A673 (cell line): ENCODE results near the gene OMP. TPM values are rescaled to one million over a fixed set of nuclear protein-coding genes. Genes with fewer than 3 reads are reported as not detected.

ENCODE experiments used
- BruUV-seq: library from RNA; stranded (reverse); fragments of 400-500 nt; replicated peaks from 2 replicates; lab custom pipeline; 2021; lab: Mats Ljungman, UMichigan
- CTCF ChIA-PET: fragments of 300-600 bp; sonication (Branson Sonifier 250); formaldehyde crosslinking; loops from one replicate; lab custom pipeline; 2022; ENCODE audit warnings: antibody characterized with exemption; lab: Charles Lee
- POLR2A ChIA-PET: fragments of 300-600 bp; sonication (Branson Sonifier 250); formaldehyde crosslinking; loops from one replicate; lab custom pipeline; 2022; ENCODE audit warnings: antibody characterized with exemption; ENCODE audit not compliant: low non-redundant PET; lab: Charles Lee
- DNase-seq: peaks from one replicate; pipeline ENCODE4 v3.0.0-alpha.2; 2015; ENCODE audit warnings: low spot score
- H3K27ac ChIP-seq: fragments of 200-600 bp; sonication (generic); 2 replicates; pipeline ENCODE4 v1.5.1; 2016; ENCODE audit warnings: mixed run types, low read depth, mild to moderate bottlenecking, mixed read lengths, antibody characterized with exemption, low read length; ENCODE audit not compliant: poor library complexity, severe bottlenecking
- H3K27me3 ChIP-seq: fragments of 200-600 bp; sonication (generic); replicated peaks from 2 replicates; pipeline ENCODE4 v1.6.1; 2017; ENCODE audit warnings: mixed run types, low read depth, mild to moderate bottlenecking, mixed read lengths, antibody characterized with exemption, low read length; ENCODE audit not compliant: insufficient read depth, poor library complexity
- H3K36me3 ChIP-seq: fragments of 200-600 bp; sonication (generic); 2 replicates; pipeline ENCODE4 v1.6.1; 2016; ENCODE audit warnings: mixed run types, mild to moderate bottlenecking, mixed read lengths, antibody characterized with exemption, low read length; ENCODE audit not compliant: insufficient read depth, poor library complexity, severe bottlenecking
- H3K4me1 ChIP-seq: fragments of 200-600 bp; sonication (generic); 2 replicates; pipeline ENCODE4 v1.6.1; 2017; ENCODE audit warnings: mixed run types, mild to moderate bottlenecking, mixed read lengths, antibody characterized with exemption, low read length; ENCODE audit not compliant: insufficient read depth, poor library complexity, severe bottlenecking
- H3K4me3 ChIP-seq: fragments of 200-600 bp; sonication (generic); 2 replicates; pipeline ENCODE4 v1.5.1; 2016; ENCODE audit warnings: low read depth, mixed run types, mild to moderate bottlenecking, mixed read lengths, low read length; ENCODE audit not compliant: poor library complexity, severe bottlenecking
- H3K9me3 ChIP-seq: fragments of 200-600 bp; sonication (generic); 2 replicates; pipeline ENCODE4 v1.6.1; 2016; ENCODE audit warnings: mixed run types, low read depth, mild to moderate bottlenecking, mixed read lengths, antibody characterized with exemption, low read length; ENCODE audit not compliant: poor library complexity, severe bottlenecking
- EZH2 ChIP-seq: fragments of 200-600 bp; sonication (generic); IDR thresholded peaks from 2 replicates; pipeline ENCODE4 v1.6.1; 2017; ENCODE audit warnings: borderline replicate concordance, low read depth, mild to moderate bottlenecking, mixed read lengths, antibody characterized with exemption, low read length; ENCODE audit not compliant: poor library complexity, severe bottlenecking
- intact Hi-C: fragments of 100-400 bp; cut with micrococcal nuclease; formaldehyde crosslinking; loops from one replicate; pipeline ENCODE4 v1.10.0; 2022; ENCODE audit not compliant: unreplicated experiment
- total RNA-seq: library from RNA; stranded (reverse); gene quantifications from 2 replicates; pipeline ENCODE4 v1.2.3, GENCODE V29; 2021
- TF ChIP-seq, protein P1 (sequence below): fragments of 300-800, 200-600 bp; sonication (generic); conservative IDR thresholded peaks from 2 replicates; pipeline ENCODE4 v1.5.1; 2017; ENCODE audit warnings: low read depth, mild to moderate bottlenecking, antibody characterized with exemption, low read length, moderate library complexity, mixed read lengths

The OMP gene
- total RNA-seq, 1 experiment from 2014 or later = not detected

GRCh38 chr11:77074205-77074604, 28.4 kb upstream of the OMP start:
- no peaks in the 10 kb centered on the region for H3K4me1 ChIP-seq
- no peaks in the 10 kb centered on the region for H3K27me3 ChIP-seq
- no peaks in the 10 kb centered on the region for H3K36me3 ChIP-seq
- POLR2A ChIA-PET = no interaction called here
- H3K4me3 ChIP-seq = no peak overlapping the region
- CTCF ChIA-PET = no interaction called here
- no peak for TF ChIP-seq EZH2
- TF ChIP-seq, protein P1, sequence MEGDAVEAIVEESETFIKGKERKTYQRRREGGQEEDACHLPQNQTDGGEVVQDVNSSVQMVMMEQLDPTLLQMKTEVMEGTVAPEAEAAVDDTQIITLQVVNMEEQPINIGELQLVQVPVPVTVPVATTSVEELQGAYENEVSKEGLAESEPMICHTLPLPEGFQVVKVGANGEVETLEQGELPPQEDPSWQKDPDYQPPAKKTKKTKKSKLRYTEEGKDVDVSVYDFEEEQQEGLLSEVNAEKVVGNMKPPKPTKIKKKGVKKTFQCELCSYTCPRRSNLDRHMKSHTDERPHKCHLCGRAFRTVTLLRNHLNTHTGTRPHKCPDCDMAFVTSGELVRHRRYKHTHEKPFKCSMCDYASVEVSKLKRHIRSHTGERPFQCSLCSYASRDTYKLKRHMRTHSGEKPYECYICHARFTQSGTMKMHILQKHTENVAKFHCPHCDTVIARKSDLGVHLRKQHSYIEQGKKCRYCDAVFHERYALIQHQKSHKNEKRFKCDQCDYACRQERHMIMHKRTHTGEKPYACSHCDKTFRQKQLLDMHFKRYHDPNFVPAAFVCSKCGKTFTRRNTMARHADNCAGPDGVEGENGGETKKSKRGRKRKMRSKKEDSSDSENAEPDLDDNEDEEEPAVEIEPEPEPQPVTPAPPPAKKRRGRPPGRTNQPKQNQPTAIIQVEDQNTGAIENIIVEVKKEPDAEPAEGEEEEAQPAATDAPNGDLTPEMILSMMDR = no peak
- no TSS peak for BruUV-seq
- H3K27ac ChIP-seq = no peak overlapping the region
- no peaks in the 10 kb centered on the region for H3K9me3 ChIP-seq
- intact Hi-C loops = no loop called here
- no peak for DNase-seq

GRCh38 chr11:77074626-77075221, 27.9 kb upstream of the OMP start:
- H3K4me1 ChIP-seq = no peaks in the 10 kb centered on the region
- BruUV-seq = no TSS peak
- CTCF ChIA-PET = no interaction called here
- no peaks in the 10 kb centered on the region for H3K9me3 ChIP-seq
- DNase-seq = no peak
- POLR2A ChIA-PET = no interaction called here
- TF ChIP-seq, protein P1 = no peak
- TF ChIP-seq EZH2 = no peak
- no peaks in the 10 kb centered on the region for H3K36me3 ChIP-seq
- intact Hi-C loops = no loop called here
- no peaks in the 10 kb centered on the region for H3K27me3 ChIP-seq
- no peak overlapping the region for H3K4me3 ChIP-seq
- H3K27ac ChIP-seq = no peak overlapping the region

DNA sequence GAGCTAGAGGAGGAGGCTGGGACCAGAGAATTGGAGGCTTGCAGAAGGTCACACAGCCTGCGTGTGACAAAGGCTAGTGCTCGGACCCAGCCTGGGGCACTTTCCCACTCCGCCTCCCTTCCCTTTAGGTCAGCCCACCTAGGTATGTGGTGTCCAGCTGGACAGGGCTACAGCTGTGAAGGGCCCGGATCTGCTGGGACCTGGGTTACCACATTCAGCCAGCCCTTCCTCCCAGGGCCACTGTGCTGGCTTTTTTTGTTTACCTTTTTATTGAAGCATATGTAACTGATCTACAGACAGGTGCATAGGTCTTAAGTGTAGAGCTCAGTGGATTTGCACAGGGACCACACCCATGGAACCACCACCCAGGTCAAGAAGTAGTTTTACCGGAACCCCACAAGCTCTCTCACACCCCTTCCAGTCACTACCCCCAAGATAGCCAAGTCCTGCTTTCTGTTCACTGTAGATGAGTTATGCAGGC, 27.2 kb upstream of the OMP start:
- no peak for TF ChIP-seq EZH2
- TF ChIP-seq, protein P1 = no peak
- H3K4me3 ChIP-seq = no peak overlapping the region
- no peaks in the 10 kb centered on the region for H3K4me1 ChIP-seq
- DNase-seq = no peak
- intact Hi-C loops = no loop called here
- H3K27me3 ChIP-seq = no peaks in the 10 kb centered on the region
- BruUV-seq = no TSS peak
- H3K27ac ChIP-seq = no peak overlapping the region
- H3K9me3 ChIP-seq = no peaks in the 10 kb centered on the region
- H3K36me3 ChIP-seq = no peaks in the 10 kb centered on the region
- ChIA-PET CTCF (no interaction called here), POLR2A (no interaction called here)
